ENCODE measurements around the gene OTOGL.

The OTOGL gene

GRCh38 chr12:80320121-80320678 is 220.9 kb downstream of the OTOGL start:
- H3K36me3 ChIP-seq (ENCODE audit: insufficient read depth, low read length), result no peaks in the 10 kb centered on the region
- peaks cover 23% of the 10 kb centered on the region; the same call in 1 of the 2 replicates for H3K4me1 ChIP-seq (ENCODE audit: insufficient read depth, low read length)
- H3K9me3 ChIP-seq (ENCODE audit: control insufficient read depth, insufficient read depth, low read length), result no peaks in the 10 kb centered on the region
- no peak overlapping the region for H3K9ac ChIP-seq (ENCODE audit: low read depth, low read length)

GRCh38 chr12:80321653-80322052 is 222.3 kb downstream of the OTOGL start:
- Histone ChIP-seq H3K9me3 (ENCODE audit: control insufficient read depth, insufficient read depth, low read length) (no peaks in the 10 kb centered on the region), H3K36me3 (ENCODE audit: insufficient read depth, low read length) (no peaks in the 10 kb centered on the region), H3K9ac (ENCODE audit: low read depth, low read length) (no peak overlapping the region), H3K4me1 (ENCODE audit: insufficient read depth, low read length) (peaks cover 23% of the 10 kb centered on the region; the same call in 1 of the 2 replicates)

DNA sequence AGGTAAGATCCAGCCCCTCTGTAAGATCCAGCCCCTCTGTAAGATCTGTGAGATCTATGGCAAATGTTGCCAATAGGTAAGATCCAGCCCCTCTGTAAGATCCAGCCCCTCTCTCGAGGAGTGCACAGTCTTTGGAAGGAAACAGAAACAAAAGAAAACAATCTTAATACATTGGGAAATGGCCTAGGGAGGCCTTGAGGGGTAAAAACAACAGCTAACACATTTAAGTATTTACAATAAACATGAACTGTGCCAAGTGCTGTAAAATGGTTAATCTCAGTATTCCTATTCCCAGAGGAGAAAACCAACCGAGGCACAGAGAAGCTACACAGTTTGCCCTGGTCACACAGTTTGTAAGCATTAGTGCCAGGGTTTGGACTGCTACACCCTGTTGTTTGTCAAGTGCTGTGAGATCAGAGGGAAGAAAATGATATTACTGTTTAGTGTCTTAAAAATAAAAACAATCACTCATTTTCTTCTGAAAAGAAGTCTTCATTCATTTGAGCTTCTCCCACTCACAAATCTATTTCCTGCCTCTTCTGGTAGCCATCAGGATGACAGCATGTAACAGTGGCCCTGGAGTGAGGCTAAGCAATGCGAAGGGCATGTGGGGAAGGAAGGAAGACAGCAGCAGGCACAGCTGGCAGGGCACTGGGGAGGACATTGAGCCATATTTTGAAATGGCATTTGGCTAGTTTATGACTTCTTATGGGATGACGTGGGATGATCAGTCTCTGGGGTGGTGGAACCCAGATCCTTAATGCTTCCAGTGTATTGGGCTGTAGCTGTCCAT is 226.0 kb downstream of the OTOGL start:
- Histone ChIP-seq H3K9ac (ENCODE audit: low read depth, low read length) (no peak overlapping the region), H3K36me3 (ENCODE audit: insufficient read depth, low read length) (no peaks in the 10 kb centered on the region), H3K4me1 (ENCODE audit: insufficient read depth, low read length) (peaks cover 15% of the 10 kb centered on the region; the same call in 1 of the 2 replicates), H3K9me3 (ENCODE audit: control insufficient read depth, insufficient read depth, low read length) (no peaks in the 10 kb centered on the region)

GRCh38 chr12:80332827-80333226 is 233.5 kb downstream of the OTOGL start:
- Histone ChIP-seq H3K9me3 (ENCODE audit: control insufficient read depth, insufficient read depth, low read length) (no peaks in the 10 kb centered on the region), H3K4me1 (ENCODE audit: insufficient read depth, low read length) (no peaks in the 10 kb centered on the region), H3K36me3 (ENCODE audit: insufficient read depth, low read length) (no peaks in the 10 kb centered on the region), H3K9ac (ENCODE audit: low read depth, low read length) (no peak overlapping the region)

- H3K36me3 ChIP-seq (ENCODE audit: insufficient read depth, low read length), result no peaks in the 10 kb centered on the region
- H3K9ac ChIP-seq (ENCODE audit: low read depth, low read length), result no peak overlapping the region
These were observed 253.1 kb downstream of the OTOGL start for GRCh38 chr12:80352474-80352873.

DNA sequence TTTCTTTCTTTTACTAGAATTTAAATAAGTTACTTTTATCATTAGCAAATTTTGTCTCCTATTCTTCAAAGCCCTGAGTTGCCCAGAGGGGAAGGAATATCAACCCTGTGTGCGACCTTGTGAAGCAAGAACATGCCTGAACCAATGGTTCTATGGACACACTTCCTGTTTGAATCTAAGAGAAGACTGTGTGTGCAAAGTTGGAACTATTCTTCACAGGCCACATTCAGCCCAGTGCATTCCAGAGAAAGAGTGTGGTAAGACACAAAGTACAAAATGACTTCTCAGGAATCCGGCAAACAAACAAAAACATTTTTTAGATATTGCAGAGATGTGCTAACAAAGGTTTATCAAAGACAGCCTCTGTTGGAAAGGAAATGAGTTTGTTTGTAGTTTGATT is 253.9 kb downstream of the OTOGL start:
- Histone ChIP-seq H3K4me1 (ENCODE audit: insufficient read depth, low read length) (no peaks in the 10 kb centered on the region), H3K9me3 (ENCODE audit: control insufficient read depth, insufficient read depth, low read length) (no peaks in the 10 kb centered on the region), H3K36me3 (ENCODE audit: insufficient read depth, low read length) (no peaks in the 10 kb centered on the region), H3K9ac (ENCODE audit: low read depth, low read length) (no peak overlapping the region)

More at GRCh38 chr12:80352474-80352873, 253.1 kb downstream of the OTOGL start:
- Histone ChIP-seq H3K9me3 (ENCODE audit: control insufficient read depth, insufficient read depth, low read length) (no peaks in the 10 kb centered on the region), H3K4me1 (ENCODE audit: insufficient read depth, low read length) (no peaks in the 10 kb centered on the region)

GRCh38 chr12:80356097-80356496 is 256.8 kb downstream of the OTOGL start:
- no peaks in the 10 kb centered on the region for H3K9me3 ChIP-seq (ENCODE audit: control insufficient read depth, insufficient read depth, low read length)
- H3K4me1 ChIP-seq (ENCODE audit: insufficient read depth, low read length), result no peaks in the 10 kb centered on the region
- H3K36me3 ChIP-seq (ENCODE audit: insufficient read depth, low read length), result no peaks in the 10 kb centered on the region
- H3K9ac ChIP-seq (ENCODE audit: low read depth, low read length), result no peak overlapping the region

GRCh38 chr12:80359703-80360102 is 260.4 kb downstream of the OTOGL start:
- Histone ChIP-seq H3K4me1 (ENCODE audit: insufficient read depth, low read length) (no peaks in the 10 kb centered on the region), H3K9me3 (ENCODE audit: control insufficient read depth, insufficient read depth, low read length) (no peaks in the 10 kb centered on the region), H3K36me3 (ENCODE audit: insufficient read depth, low read length) (no peaks in the 10 kb centered on the region), H3K9ac (ENCODE audit: low read depth, low read length) (no peak overlapping the region)

GRCh38 chr12:80364056-80364455 is 264.7 kb downstream of the OTOGL start:
- no peaks in the 10 kb centered on the region for H3K36me3 ChIP-seq (ENCODE audit: insufficient read depth, low read length)
- no peaks in the 10 kb centered on the region for H3K9me3 ChIP-seq (ENCODE audit: control insufficient read depth, insufficient read depth, low read length)
- no peaks in the 10 kb centered on the region for H3K4me1 ChIP-seq (ENCODE audit: insufficient read depth, low read length)
- H3K9ac ChIP-seq (ENCODE audit: low read depth, low read length), result no peak overlapping the region

DNA sequence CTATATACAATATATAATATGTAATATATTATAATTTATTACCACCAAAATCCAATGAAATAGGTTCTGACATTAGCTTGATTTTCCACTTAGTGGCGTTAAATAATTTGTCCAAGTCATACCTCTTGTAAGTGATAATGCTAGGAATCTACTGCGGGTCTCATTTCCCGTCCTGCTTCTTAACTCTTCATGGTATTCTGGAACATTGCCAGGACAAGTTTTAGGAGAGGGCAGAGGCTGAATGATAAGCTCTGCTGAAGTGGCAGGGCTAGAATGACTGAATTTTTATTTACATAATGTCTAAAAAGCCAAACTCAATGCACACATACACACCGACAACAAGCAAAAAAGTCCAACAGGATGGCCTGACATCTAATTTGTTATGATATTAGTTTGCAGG is 274.3 kb downstream of the OTOGL start:
- no peaks in the 10 kb centered on the region for H3K36me3 ChIP-seq (ENCODE audit: insufficient read depth, low read length)
- no peaks in the 10 kb centered on the region for H3K4me1 ChIP-seq (ENCODE audit: insufficient read depth, low read length)
- no peak overlapping the region for H3K9ac ChIP-seq (ENCODE audit: low read depth, low read length)
- no peaks in the 10 kb centered on the region for H3K9me3 ChIP-seq (ENCODE audit: control insufficient read depth, insufficient read depth, low read length)

DNA sequence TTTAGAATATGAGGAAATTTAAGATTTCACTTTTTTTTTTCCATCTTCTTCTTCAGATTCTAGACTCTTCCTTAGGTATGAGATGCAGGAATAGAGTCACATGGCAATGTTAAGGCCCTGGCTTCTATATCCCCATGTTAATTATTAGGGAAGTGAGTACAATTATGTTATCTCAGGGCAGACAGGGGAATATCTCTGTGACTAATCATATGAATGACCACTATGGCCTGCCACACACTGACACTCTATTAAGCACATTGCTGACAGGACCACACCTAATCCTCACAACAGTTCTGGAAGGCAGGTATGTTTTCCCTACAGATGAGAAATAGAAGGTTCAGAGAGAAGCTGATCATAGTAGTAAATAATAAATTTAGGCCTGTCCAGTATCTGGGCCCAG is 275.3 kb downstream of the OTOGL start:
- Histone ChIP-seq H3K4me1 (ENCODE audit: insufficient read depth, low read length) (no peaks in the 10 kb centered on the region), H3K9ac (ENCODE audit: low read depth, low read length) (no peak overlapping the region), H3K36me3 (ENCODE audit: insufficient read depth, low read length) (no peaks in the 10 kb centered on the region), H3K9me3 (ENCODE audit: control insufficient read depth, insufficient read depth, low read length) (no peaks in the 10 kb centered on the region)

DNA sequence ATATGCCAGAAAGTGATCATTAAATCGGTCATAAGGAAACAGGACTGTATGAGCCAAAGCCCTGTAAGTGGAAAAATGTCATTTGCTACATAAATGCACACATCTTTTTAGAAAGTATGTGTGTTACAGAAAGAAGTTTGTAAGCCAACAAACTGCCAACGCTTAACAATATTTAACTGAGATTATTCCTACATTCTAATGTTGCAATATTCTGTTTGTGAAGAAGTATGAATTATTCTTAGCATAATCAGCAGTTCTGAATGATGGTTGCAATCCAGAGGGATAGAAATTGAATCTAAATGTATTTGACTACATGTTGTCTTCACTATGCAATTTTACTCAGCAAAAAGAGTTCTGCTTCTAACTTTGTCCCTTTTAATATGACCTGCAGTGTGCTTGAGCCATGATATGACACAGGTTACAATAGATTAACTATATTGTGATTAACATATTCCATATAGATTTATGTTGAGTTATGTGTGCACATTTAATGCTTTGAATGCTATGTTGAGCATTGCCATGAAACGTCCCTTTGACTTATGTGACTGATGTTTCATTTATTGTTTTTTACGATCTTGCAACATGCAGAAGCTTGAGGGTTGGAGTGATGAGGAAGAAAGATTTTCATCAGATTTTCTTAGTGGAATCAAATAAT is 277.9 kb downstream of the OTOGL start:
- Histone ChIP-seq H3K9me3 (ENCODE audit: control insufficient read depth, insufficient read depth, low read length) (no peaks in the 10 kb centered on the region), H3K4me1 (ENCODE audit: insufficient read depth, low read length) (no peaks in the 10 kb centered on the region), H3K9ac (ENCODE audit: low read depth, low read length) (no peak overlapping the region), H3K36me3 (ENCODE audit: insufficient read depth, low read length) (no peaks in the 10 kb centered on the region)

- Histone ChIP-seq H3K4me1 (ENCODE audit: insufficient read depth, low read length) (no peaks in the 10 kb centered on the region), H3K36me3 (ENCODE audit: insufficient read depth, low read length) (no peaks in the 10 kb centered on the region), H3K9ac (ENCODE audit: low read depth, low read length) (no peak overlapping the region), H3K9me3 (ENCODE audit: control insufficient read depth, insufficient read depth, low read length) (no peaks in the 10 kb centered on the region)
These were observed 281.8 kb downstream of the OTOGL start for GRCh38 chr12:80381121-80381520.

DNA sequence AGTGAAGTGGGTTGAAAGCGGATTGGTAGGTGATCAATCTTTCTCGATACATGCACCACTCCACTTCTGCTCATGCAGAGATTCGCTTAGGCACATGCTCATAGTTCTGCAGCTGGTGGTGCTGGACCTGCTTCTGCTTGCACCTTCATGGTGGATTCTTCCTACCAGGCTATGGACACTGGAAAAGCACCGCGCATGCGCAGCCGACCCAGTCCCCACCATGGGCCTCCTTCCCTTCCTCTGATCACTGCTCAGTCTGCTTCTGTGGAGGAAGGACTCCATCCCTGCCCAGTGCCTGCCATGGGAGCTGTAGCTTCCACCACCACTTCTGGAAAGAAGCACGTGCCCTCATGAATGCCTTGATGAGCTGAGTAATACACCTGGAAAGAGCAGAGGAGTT is 282.9 kb downstream of the OTOGL start:
- no peaks in the 10 kb centered on the region for H3K4me1 ChIP-seq (ENCODE audit: insufficient read depth, low read length)
- no peak overlapping the region for H3K9ac ChIP-seq (ENCODE audit: low read depth, low read length)
- H3K36me3 ChIP-seq (ENCODE audit: insufficient read depth, low read length), result no peaks in the 10 kb centered on the region
- H3K9me3 ChIP-seq (ENCODE audit: control insufficient read depth, insufficient read depth, low read length), result no peaks in the 10 kb centered on the region

GRCh38 chr12:80400571-80400991 is 301.2 kb downstream of the OTOGL start:
- Histone ChIP-seq H3K9ac (ENCODE audit: low read depth, low read length) (peak overlapping the region; percentile 32; the same call in 1 of the 2 replicates), H3K4me1 (ENCODE audit: insufficient read depth, low read length) (no peaks in the 10 kb centered on the region), H3K9me3 (ENCODE audit: control insufficient read depth, insufficient read depth, low read length) (no peaks in the 10 kb centered on the region), H3K36me3 (ENCODE audit: insufficient read depth, low read length) (no peaks in the 10 kb centered on the region)
